Forelimb muscle (tissue), 1 donor: ENCODE measurements around the gene FBXW7. TPM values are rescaled to one million over a fixed set of nuclear protein-coding genes. Genes with fewer than 3 reads are reported as not detected.

ENCODE experiments used
- DNase-seq: peaks from one replicate; pipeline ENCODE4 v3.0.0-alpha.2; 2013; ENCODE audit warnings: low read depth
- polyA plus RNA-seq: library from polyadenylated mRNA; unstranded; fragments of 120-200 nt; gene quantifications from one replicate; pipeline ENCODE4 v1.2.1, GENCODE V29; 2013; ENCODE audit not compliant: insufficient read length

FBXW7 gene
- polyA plus RNA-seq, 1 donor, result 25.9 TPM

DNA sequence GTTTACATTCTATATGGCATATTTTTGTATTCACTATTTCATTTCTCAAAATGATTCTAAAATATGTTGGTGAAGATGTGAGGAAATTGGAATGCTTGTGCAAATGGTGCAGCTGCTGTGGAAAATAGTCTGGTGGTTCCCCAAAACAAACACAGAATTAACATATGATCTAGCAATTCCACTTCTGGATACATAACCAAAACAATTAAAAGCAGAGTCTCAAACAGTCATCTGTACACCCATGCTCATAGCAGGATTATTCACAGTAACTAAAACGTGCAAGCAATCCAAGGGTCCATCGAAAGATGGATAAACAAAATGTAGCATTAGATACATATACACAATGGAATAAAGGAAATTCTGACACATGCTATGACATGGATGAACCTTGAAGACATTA lies 204.8 kb downstream of the FBXW7 start:
- DNase-seq, result no peak

- no peak for DNase-seq
These were observed 207.3 kb downstream of the FBXW7 start for GRCh38 chr4:152328582-152328981.

DNA sequence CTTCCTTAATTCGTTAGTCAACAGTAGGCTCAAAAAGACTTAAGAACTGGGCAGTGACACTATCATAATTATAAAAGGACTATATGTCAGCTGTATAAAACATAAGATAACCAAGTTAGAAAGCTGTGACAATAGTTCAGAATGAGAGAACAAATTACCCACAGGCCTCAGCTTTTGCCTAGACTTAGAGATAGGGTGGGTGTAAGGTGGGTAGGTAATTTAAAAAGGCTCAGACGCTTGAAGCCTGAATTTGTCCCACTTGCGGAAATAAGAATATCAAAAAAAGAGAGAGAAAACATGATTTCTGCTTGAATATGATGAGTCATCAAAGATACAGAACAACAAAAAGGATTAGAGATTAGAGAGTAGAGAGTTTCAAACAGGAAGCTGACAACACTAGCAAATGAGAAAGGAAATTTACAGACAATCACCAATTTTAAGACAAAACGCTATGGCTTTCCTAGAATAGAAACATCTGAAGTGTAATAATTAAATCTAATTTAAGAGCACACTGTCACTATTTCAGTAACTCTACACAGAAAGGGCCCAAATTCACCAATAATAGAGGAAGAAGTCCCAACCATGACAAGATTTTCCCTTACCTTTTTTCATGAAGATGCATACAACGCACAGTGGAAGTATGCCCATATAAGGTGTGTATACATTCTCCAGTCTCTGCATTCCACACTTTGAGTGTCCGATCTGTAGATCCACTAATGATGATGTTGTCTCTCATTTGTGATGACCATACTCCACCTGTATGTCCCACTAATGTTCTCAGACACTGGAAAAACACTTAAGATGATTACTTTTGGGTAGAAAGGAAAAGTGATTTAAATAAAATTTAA lies 208.1 kb downstream of the FBXW7 start:
- no peak for DNase-seq

DNA sequence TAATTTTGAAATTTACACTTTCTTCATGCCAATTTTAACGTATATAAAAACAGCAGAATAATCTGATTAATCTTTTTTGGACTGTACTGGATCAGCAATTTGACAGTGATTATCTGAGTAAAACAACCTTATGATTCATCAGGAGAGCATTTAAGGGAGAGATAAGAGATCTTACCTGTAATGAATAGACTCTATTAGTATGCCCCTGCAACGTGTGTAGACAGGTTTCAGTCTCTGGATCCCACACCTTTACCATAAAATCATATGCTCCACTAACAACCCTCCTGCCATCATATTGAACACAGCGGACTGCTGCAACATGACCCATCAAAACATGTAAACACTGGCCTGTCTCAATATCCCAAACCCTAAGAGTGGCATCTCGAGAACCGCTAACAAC lies 210.1 kb downstream of the FBXW7 start:
- DNase-seq, result no peak

DNA sequence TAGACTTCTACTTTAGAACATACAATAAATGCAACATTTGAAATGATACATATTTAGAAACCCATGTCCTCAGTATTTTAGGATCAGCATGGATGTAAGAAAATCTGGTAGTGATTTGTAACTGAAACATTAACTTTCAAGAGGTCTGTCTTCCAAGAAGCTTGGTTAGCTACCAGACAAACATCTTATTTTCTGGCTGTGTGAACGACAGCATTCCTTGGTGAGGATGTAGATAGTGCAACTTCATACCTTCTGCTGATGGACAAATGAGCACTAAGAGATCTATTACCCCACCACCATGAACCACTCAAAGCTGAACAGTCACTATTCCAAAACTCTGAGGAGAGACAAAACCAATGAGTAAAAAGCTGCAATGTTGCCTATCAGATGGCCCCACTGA lies 212.7 kb downstream of the FBXW7 start:
- DNase-seq, result no peak

DNA sequence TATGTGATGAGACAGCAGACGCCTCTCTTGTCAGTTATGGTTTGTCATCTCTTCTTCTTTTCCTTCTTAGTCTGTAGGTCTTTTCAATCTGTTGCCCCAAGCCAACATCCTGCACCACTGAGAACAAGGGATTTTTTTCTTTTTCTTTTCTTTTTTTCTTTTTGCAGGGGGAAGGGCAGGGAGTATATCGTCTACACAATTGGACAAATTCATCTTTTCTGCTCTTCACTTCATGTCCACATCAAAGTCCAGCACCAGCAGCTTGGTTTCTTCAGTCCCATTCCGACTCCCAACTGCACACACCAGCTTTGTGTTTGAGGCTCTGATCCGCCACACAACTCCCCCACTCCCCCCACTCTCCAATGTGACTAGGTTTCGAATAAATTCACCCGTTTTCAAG lies 213.2 kb downstream of the FBXW7 start:
- DNase-seq, result no peak

DNA sequence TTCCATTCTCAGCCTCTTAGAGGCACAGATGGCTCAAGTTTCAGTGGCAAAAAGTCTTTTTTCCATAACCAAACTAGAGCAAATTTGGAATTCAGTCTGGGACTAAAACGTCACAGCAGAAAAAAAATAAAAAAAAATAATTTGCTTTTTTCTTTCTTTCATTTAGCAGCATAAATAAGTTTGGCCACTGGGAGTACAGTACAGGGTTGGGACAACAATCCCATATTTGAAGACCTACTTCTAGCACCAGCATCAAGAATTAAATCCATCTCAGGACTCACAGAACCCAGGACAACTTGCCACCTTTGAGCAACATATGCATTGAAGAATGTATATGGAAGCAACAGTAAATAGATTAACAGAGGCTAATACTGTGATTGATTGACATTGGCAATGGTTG lies 214.0 kb downstream of the FBXW7 start:
- DNase-seq, result no peak

DNA sequence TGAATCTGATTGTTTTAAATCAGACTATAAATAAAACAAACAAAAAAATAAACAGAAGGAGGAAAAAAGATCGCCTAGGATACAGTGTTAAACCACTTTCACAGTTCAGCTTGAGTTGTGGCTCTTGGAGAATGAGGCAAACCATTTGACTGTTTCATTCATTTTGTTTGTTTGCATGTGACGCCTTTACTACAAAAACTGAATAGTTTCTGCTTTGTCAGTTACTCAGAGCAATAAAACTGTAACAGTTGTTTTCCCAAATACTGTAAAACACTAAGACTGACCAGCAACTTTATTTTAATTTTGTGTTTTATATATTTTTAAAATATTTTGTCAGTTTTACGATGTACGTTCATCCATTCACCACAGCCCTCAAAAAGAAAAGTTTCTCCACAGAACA lies 214.5 kb downstream of the FBXW7 start:
- no peak for DNase-seq

DNA sequence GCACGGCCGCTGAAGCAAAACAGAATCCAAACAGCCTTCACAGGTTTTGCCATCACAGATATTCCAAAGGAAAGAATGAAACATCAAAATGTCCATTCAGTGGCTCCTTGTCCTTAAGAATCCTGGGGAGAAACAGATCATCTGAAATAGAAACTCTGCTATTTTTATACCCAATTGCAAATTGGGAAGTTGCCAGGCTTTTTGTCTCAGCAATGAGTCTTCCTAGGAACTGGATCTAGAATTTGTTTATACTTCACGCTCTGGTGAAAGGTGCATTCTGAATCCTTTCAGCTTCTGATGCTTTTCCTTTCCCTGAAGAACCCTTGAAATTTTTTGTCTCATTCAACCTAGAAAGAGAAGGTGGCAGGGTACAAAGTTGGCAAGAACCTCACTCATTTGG lies 218.9 kb downstream of the FBXW7 start:
- no peak for DNase-seq

DNA sequence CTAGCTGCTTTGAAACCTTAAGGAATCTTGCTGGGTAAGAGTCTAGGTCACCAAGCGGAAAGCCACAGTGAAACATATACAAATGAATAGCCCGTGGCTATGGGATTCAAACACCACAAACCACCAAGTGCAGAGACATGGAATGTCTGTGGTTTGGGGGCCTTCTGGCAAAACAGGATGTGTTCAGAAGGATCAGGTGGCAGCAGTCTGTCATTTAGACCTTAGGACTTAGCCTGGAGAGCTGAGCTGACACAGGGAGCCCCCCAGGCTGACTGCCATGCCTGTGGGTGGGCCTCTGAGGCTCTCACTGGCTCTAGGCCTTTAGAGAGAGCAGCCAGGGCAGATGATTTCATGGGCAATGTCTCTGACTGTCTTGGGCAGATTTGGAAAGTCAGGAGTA lies 225.6 kb downstream of the FBXW7 start:
- no peak for DNase-seq

- DNase-seq, result no peak
These were observed 226.5 kb downstream of the FBXW7 start for GRCh38 chr4:152309418-152309817.

DNA sequence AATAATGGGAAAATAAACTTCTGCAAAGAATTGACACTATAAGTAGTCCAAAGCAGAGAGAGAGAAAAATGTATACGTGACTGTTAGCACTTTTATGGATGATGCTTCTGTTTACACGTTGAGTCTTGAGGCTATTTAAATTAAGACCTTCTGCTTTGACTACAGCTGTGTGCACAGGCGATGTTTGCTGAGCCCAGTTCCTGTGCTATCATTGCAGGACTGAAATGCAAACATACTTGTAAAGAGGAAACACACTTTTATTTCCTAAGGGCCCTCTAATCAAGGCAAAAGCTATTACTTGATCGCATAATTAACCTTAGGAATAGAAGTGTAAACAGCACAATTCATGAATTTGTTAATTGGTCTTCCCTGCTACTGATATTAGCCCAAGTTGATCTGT lies 226.9 kb downstream of the FBXW7 start:
- no peak for DNase-seq

- no peak for DNase-seq
These were observed 228.2 kb downstream of the FBXW7 start for GRCh38 chr4:152307669-152308068.

DNA sequence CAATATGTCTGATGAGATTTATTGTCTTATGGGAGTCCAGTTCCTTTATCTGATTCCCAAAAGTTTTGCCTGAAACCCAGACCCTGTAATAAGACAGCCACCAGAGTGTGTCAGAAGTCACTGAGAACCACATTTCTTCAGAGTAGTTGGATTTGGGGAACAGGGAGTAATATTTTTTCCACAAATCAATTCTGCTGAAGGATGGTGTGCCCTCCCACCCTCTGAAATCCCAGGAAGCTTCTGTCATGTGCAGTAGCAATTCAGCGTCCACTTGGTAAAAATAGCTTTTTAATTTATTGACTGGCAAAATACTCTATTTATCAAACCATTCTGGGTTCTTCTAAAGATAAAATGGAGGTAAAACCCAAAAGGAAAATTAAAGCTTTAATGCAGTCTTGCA lies 229.4 kb downstream of the FBXW7 start:
- no peak for DNase-seq

DNA sequence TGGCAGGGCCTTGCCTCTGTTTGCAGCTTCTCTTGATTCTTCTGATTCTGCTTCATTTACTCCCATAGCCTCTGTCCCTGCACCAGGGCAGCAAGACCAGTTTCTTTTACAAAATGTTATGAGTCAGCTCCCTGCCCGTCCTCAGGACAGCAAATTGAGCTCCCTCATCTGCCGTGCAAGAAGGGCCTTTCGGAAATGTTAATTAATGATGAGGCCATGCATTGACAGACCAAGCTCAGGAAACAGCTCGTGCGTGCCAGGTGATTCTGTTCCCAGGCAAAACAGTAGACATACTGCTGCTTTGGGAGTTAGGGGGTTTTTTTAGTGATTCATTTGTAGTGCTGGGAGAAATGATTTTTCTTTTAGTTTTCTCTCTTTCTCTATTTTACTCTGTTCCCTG lies 231.7 kb downstream of the FBXW7 start:
- no peak for DNase-seq

- DNase-seq, result no peak
These were observed 234.5 kb downstream of the FBXW7 start for GRCh38 chr4:152301381-152301780.

GRCh38 chr4:152299553-152299952 lies 236.3 kb downstream of the FBXW7 start:
- DNase-seq, result no peak

- DNase-seq, result no peak
These were observed 239.5 kb downstream of the FBXW7 start for GRCh38 chr4:152296386-152296785.

DNA sequence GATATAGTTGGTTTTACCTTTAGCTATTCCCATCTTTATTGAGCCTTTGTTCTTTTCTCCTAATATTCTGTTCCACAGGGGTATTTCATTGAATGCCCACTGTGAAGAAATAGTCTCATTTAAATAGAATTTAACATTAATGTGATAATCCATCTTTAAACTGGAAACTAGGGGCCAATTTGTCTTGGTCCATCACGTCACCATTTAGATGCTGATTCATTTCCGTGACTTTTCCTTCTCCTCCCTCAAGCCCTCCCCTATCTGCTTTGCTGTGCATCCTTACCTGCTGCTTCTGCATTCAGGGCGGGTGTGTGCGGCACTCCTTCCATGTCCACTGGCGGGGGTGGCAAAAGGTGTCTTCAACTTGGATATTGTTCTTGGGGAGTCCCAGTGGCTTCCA lies 241.1 kb downstream of the FBXW7 start:
- DNase-seq, result no peak

- no peak for DNase-seq
These were observed 241.6 kb downstream of the FBXW7 start for GRCh38 chr4:152294331-152294730.

GRCh38 chr4:152293527-152293926 lies 242.4 kb downstream of the FBXW7 start:
- DNase-seq, result no peak

DNA sequence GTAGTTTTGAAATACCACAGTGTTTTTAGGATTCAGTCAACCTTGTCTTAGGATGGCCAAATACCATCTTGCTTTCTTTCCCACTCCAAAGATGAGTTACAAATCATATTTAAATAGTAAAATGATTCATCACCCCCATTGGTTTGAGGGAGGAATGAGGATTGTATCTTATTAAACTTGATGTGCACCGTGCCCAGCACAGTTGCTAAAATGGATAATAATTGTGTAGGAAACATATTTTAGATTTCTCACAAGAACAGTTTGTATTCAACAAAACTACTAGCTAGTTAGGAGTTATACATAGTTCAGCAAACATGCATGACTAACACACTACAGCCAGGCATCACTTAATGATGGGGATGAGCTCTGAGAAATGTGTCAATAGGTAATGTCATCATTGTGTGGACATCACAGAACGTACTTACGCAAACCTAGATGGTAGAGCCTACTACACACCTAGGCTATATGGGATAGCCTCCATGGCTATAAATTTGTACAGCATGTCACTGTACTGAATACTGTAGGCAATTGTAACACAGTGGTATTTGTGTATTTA lies 245.4 kb downstream of the FBXW7 start:
- no peak for DNase-seq

GRCh38 chr4:152289941-152290340 lies 246.0 kb downstream of the FBXW7 start:
- peak; percentile 45 for DNase-seq

DNA sequence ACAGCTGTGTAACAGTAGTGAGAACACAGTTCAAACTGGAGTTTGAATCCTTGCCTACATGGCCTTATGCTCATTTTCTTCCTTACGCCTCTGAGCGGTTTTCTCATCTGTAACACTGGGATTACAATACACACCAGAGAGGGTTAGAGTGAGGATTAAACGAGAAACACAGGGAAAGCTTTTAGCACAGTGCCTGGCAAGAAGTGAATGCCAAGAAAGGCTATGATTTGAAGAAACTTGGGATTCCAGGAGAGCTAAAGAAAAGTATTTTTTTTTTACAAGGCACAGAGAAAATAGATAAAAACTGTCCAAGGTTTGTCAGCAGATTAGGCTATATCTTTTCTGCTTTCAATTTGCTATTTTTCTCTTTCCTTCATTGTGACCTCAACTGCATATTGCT lies 246.4 kb downstream of the FBXW7 start:
- DNase-seq, result no peak
